ENCODE data around the gene PLXNC1.

DNA sequence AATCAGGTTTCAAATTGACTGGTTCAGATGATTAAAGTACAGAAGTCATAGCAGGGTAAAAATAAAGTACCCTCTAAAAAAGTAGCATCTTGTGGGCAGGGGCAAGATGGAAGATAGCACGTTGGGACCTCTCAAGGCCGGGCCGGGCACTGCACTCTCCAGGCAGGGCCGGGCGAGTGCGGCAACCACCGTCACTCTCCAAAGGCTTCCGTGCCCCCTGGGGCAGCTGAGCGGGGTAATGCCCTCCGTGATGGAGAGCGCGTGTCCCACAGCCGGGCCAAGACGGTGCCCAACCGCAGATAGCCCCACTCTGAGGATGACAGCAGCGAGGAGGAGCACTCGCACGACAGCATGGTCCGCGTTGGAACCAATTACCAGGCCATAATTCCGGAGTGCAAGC, 8.6 kb upstream of the PLXNC1 start:
- TF ChIP-seq SUZ12 (IDR thresholded peaks at IDR 0.05), result no peak
- no peak for TF ChIP-seq SP1 (IDR thresholded peaks at IDR 0.05)
- TF ChIP-seq CTBP1 (IDR thresholded peaks at IDR 0.05; ENCODE audit: borderline replicate concordance), result no peak
- no peak for TF ChIP-seq ZNF384 (IDR thresholded peaks at IDR 0.05)
- no peak for TF ChIP-seq FOXM1 (IDR thresholded peaks at IDR 0.05; ENCODE audit: borderline replicate concordance)
- no peak for TF ChIP-seq ARNT (IDR thresholded peaks at IDR 0.05)
- no peak for TF ChIP-seq HDGF (IDR thresholded peaks at IDR 0.05; ENCODE audit: borderline replicate concordance)
- TF ChIP-seq NFRKB (IDR thresholded peaks at IDR 0.05), result no peak
- TF ChIP-seq L3MBTL2 (conservative IDR thresholded peaks at IDR 0.05), result no peak
- TF ChIP-seq FOXA1 (IDR thresholded peaks at IDR 0.05), result no peak
- no peak for TF ChIP-seq FOXK2 (IDR thresholded peaks at IDR 0.05)
- no peak for TF ChIP-seq BHLHE40 (IDR thresholded peaks at IDR 0.05; ENCODE audit: borderline replicate concordance)
